ENCODE data around the gene LHFPL3.

LHFPL3 gene

DNA sequence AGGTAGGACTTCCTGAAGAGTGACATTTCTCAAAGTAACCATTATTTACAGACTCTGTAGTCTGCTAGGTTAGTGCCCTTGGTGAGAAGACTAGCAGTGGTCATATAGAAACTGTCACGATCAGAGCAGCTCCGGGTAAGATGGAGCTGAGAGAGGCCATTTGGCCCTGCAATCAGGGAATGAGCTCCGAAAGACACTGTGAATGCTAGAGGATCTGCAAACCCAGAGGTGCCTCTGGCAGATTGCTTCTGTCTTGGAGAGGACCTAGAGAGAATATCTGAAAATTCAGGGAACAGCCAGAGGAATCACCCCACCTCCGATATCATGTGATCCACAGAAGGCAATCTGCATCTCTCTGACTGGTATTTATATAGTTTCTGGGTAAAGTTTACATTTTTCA, 438.7 kb downstream of the LHFPL3 start:
- ChIA-PET CTCF (no interaction called here), POLR2A (no interaction called here)
- no peak for TF ChIP-seq NFRKB (IDR thresholded peaks at IDR 0.05)
- TF ChIP-seq FOXM1 (IDR thresholded peaks at IDR 0.05; ENCODE audit: borderline replicate concordance): no peak
- TF ChIP-seq SP1 (IDR thresholded peaks at IDR 0.05): no peak
- TF ChIP-seq SUZ12 (IDR thresholded peaks at IDR 0.05): no peak
- no peak for TF ChIP-seq HDGF (IDR thresholded peaks at IDR 0.05; ENCODE audit: borderline replicate concordance)
- no peak for TF ChIP-seq ARNT (IDR thresholded peaks at IDR 0.05)
- DNase-seq (ENCODE audit: extremely low spot score): no peak

DNA sequence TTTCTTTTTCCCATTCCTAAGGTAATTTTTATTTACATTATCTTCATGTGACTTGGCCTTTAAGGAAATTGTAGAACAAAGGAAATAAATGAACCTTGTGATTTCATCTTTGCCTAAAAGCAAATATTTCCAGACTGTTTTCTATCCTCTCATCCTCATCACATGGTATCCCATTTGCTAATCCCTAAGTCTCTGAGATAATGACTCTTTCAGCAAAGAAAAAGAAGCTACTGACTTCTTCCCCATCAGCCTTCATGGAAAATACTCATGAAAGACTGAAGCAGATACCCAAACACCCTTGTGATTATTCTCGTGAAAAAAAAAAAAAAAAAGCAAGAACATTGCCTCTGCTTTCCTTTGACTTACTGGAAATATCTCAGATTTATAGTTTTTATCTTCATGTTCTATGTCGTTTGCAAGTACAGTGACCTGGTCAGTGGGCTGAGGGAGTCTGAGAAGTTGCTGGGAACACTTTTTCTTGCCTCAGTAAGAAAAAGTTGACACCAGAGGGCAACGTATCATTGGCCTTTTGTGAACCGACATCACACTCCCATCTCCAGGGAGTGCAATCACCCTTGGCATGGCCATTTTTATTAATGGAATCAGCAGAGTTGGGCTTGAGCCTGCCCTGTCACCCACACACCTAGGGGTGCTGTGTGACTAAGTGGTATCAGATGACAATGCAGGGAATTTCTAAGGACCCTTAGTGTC, 439.6 kb downstream of the LHFPL3 start:
- POLR2A ChIA-PET: no interaction called here
- DNase-seq (ENCODE audit: extremely low spot score): no peak
- TF ChIP-seq SUZ12 (IDR thresholded peaks at IDR 0.05): no peak
- no peak for TF ChIP-seq L3MBTL2 (conservative IDR thresholded peaks at IDR 0.05)
- TF ChIP-seq TARDBP (IDR thresholded peaks at IDR 0.05): no peak
- TF ChIP-seq, protein P1, sequence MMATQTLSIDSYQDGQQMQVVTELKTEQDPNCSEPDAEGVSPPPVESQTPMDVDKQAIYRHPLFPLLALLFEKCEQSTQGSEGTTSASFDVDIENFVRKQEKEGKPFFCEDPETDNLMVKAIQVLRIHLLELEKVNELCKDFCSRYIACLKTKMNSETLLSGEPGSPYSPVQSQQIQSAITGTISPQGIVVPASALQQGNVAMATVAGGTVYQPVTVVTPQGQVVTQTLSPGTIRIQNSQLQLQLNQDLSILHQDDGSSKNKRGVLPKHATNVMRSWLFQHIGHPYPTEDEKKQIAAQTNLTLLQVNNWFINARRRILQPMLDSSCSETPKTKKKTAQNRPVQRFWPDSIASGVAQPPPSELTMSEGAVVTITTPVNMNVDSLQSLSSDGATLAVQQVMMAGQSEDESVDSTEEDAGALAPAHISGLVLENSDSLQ (IDR thresholded peaks at IDR 0.05): no peak
- no peak for TF ChIP-seq SP1 (IDR thresholded peaks at IDR 0.05)
- no peak for TF ChIP-seq ELF4 (IDR thresholded peaks at IDR 0.05)
- no peak for TF ChIP-seq ARNT (IDR thresholded peaks at IDR 0.05)
- no peak for TF ChIP-seq FOXA1 (IDR thresholded peaks at IDR 0.05)
- no peak for TF ChIP-seq ZNF384 (IDR thresholded peaks at IDR 0.05)
- no peak for TF ChIP-seq FOXK2 (IDR thresholded peaks at IDR 0.05)
- no peak for TF ChIP-seq FOXM1 (IDR thresholded peaks at IDR 0.05; ENCODE audit: borderline replicate concordance)
- no peak for TF ChIP-seq LEF1 (IDR thresholded peaks at IDR 0.05; ENCODE audit: borderline replicate concordance)
- TF ChIP-seq CTBP1 (IDR thresholded peaks at IDR 0.05; ENCODE audit: borderline replicate concordance): no peak
- no peak for TF ChIP-seq HDGF (IDR thresholded peaks at IDR 0.05; ENCODE audit: borderline replicate concordance)
- no peak for TF ChIP-seq BHLHE40 (IDR thresholded peaks at IDR 0.05; ENCODE audit: borderline replicate concordance)
- TF ChIP-seq NFRKB (IDR thresholded peaks at IDR 0.05): no peak
- CTCF ChIA-PET: no interaction called here

DNA sequence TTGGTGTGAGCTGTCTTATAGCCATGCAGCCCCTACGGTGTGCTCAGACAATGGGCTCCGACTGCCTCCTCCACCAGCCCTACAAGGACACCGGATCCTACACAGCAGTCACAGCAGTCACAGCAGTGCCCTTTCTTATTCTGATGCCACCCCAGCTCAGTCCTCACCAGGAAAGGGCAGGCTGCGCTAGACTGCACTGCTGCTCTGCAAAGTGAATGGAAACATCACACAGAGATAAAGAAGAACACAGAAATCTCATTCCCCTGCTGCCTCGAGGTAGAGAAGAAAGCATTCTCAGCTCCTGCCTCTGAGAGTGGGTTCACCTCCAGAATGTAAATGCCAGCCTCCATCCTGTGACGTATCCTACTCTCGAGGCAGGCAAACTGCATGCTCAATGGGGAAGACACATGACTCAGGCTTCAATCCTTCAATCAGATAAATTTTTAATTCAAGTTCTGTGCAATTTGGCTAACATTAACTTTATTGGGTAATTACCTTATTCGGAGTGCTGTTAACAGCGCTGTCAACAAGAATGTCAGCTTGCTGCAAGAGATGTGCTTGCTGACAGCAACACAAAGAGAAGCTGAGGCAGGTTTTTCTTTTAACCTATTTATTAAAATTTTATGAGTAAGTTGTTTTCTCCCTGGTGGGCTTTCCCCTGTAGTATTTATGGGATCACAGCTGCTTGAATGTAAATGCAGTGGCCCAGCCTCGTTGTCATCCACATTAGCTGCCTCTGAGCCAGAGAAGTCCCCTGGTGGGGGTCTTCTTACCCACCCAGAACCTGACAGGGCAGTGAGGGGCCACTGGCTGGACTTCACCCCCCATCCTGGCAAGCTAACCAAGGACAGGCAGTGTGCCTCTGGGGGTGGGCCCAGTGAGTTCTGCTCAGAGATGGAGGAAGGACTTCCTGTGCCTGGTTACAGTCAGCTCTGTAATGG, 444.3 kb downstream of the LHFPL3 start:
- CTCF ChIA-PET: no interaction called here
- no peak for DNase-seq (ENCODE audit: extremely low spot score)

DNA sequence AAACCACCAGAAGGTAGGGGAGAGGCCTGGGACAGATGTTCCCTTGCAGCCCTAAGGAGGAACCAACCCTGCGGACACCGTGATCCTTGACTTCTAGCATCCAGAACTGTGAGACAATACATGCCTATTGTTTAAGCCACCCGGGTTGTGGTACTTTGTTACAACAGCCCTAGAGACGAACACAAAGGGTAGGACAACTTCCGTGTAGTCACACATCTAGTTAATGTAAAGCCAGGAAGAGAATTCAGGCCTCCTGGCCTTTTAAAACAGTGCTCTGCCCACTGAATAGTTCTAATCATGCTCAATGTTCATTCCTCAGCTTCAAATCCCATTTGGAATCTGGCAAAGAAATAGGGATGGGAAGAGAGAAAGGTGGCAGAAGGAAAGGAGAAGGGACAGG, 445.4 kb downstream of the LHFPL3 start:
- no peak for DNase-seq (ENCODE audit: extremely low spot score)
- no peak for TF ChIP-seq BHLHE40 (IDR thresholded peaks at IDR 0.05; ENCODE audit: borderline replicate concordance)
- TF ChIP-seq ZNF384 (IDR thresholded peaks at IDR 0.05): no peak
- TF ChIP-seq FOXM1 (IDR thresholded peaks at IDR 0.05; ENCODE audit: borderline replicate concordance): no peak
- no peak for TF ChIP-seq SP1 (IDR thresholded peaks at IDR 0.05)
- no peak for TF ChIP-seq FOXA1 (IDR thresholded peaks at IDR 0.05)
- ChIA-PET CTCF (no interaction called here), POLR2A (no interaction called here)

More for the DNA sequence above, 444.3 kb downstream of the LHFPL3 start:
- POLR2A ChIA-PET: no interaction called here
- no peak for TF ChIP-seq CTBP1 (IDR thresholded peaks at IDR 0.05; ENCODE audit: borderline replicate concordance)
- TF ChIP-seq HDGF (IDR thresholded peaks at IDR 0.05; ENCODE audit: borderline replicate concordance): no peak
- no peak for TF ChIP-seq FOXK2 (IDR thresholded peaks at IDR 0.05)
- TF ChIP-seq FOXM1 (IDR thresholded peaks at IDR 0.05; ENCODE audit: borderline replicate concordance): no peak
- TF ChIP-seq FOXA1 (IDR thresholded peaks at IDR 0.05): no peak
- TF ChIP-seq, protein P1 (IDR thresholded peaks at IDR 0.05): no peak
- TF ChIP-seq ELF4 (IDR thresholded peaks at IDR 0.05): no peak
- TF ChIP-seq LEF1 (IDR thresholded peaks at IDR 0.05; ENCODE audit: borderline replicate concordance): no peak
- no peak for TF ChIP-seq BHLHE40 (IDR thresholded peaks at IDR 0.05; ENCODE audit: borderline replicate concordance)
- TF ChIP-seq ARNT (IDR thresholded peaks at IDR 0.05): no peak
- TF ChIP-seq NFRKB (IDR thresholded peaks at IDR 0.05): no peak

DNA sequence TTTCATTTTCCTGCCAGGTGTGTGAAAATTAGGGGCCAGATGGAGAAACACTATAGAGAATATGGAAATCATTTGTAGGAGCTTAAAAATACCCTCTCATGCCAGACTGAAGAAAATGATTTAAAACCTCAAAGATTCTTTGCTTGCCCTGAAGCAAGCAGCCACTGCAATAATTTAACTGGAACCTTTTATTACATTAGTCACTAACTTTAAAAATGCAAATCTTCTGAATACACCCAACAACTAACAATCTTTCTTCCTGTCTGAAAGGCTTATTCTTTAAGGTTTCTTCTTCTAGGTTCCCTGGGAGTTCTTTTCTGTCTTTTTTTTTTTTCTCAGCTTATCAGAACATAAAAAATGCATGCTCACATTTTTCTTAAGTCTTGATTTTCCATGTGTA, 447.1 kb downstream of the LHFPL3 start:
- TF ChIP-seq FOXA1 (IDR thresholded peaks at IDR 0.05) (no peak), HDGF (IDR thresholded peaks at IDR 0.05; ENCODE audit: borderline replicate concordance) (no peak), FOXM1 (IDR thresholded peaks at IDR 0.05; ENCODE audit: borderline replicate concordance) (no peak), FOXK2 (IDR thresholded peaks at IDR 0.05) (no peak)
- CTCF ChIA-PET: no interaction called here
- POLR2A ChIA-PET: no interaction called here
- no peak for DNase-seq (ENCODE audit: extremely low spot score)

DNA sequence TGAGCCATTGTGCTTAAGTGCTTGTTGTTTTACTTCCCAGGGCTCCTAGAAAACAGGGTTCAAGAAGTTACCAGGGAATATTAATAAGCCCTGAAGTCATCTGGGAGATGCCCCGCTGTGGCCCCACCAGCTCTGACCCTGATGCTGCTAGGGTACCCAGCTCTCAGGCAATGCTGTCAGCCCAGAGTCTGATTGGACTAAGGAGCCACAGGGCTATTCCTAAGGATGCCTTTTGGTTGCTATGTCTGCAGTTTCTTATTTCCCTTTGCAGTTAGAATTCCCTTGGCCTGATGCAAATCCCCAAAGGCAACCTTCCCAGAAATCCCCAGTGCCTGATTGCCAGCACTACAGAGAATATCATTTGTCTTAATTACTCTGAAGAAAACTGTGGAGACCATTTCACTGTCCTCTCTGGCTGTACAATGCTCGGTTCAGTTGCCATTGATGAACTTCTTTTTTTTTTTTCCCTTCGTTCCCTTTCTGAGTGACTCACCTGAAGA, 448.9 kb downstream of the LHFPL3 start:
- ChIA-PET POLR2A (no interaction called here), CTCF (no interaction called here)
- TF ChIP-seq, protein P1 (IDR thresholded peaks at IDR 0.05): no peak
- DNase-seq (ENCODE audit: extremely low spot score): no peak

All from HEK293T (cell line).